Liver (tissue), 3 donors: Measurements from ENCODE around the gene HS3ST1.

Source experiments
- EGR1 ChIP-seq, 2 donors: IDR thresholded peaks; 2 replicates each; pipeline ENCODE4 v1.6.1; 2016 to 2018; ENCODE audit warnings: antibody characterized with exemption in 2 of 2, low read depth in 2 of 2
- FOXA1 ChIP-seq: IDR thresholded peaks from 2 replicates; pipeline ENCODE4 v1.6.1; 2016; ENCODE audit warnings: antibody characterized with exemption
- FOXA2 ChIP-seq: IDR thresholded peaks from 2 replicates; pipeline ENCODE4 v1.6.1; 2016; ENCODE audit warnings: antibody characterized with exemption
- GABPA ChIP-seq, 2 donors: IDR thresholded peaks in 1 of 2; conservative IDR thresholded peaks in 1 of 2; 2 replicates each; pipeline ENCODE4 v1.6.1; 2016; ENCODE audit warnings: antibody characterized with exemption in 2 of 2, mild to moderate bottlenecking in 1 of 2, moderate library complexity in 1 of 2
- JUND ChIP-seq, 2 donors: IDR thresholded peaks; 2 replicates each; pipeline ENCODE4 v1.6.1; 2016; ENCODE audit warnings: antibody characterized with exemption in 2 of 2
- RAD21 ChIP-seq, 2 donors: IDR thresholded peaks; 2 replicates each; pipeline ENCODE4 v1.6.1; 2016; ENCODE audit warnings: antibody characterized with exemption in 2 of 2, mild to moderate bottlenecking in 2 of 2
- SP1 ChIP-seq: IDR thresholded peaks from 2 replicates; pipeline ENCODE4 v1.6.1; 2018; ENCODE audit warnings: antibody characterized with exemption, mild to moderate bottlenecking
- TAF1 ChIP-seq: conservative IDR thresholded peaks from 2 replicates; pipeline ENCODE4 v1.6.1; 2016; ENCODE audit warnings: antibody characterized with exemption, mild to moderate bottlenecking
- YY1 ChIP-seq: IDR thresholded peaks from 2 replicates; pipeline ENCODE4 v1.6.1; 2016; ENCODE audit warnings: antibody characterized with exemption, mild to moderate bottlenecking
- TF ChIP-seq, protein P1 (sequence below): fragments of 150-350 bp; IDR thresholded peaks from 2 replicates; pipeline ENCODE4 v1.5.1; 2017; ENCODE audit warnings: improper control_type of control experiment, low read depth, low read length; ENCODE audit not compliant: missing input control
- TF ChIP-seq, protein P2 (sequence below): IDR thresholded peaks from 2 replicates; pipeline ENCODE4 v1.6.1; 2016; ENCODE audit warnings: antibody characterized with exemption
- TF ChIP-seq, protein P3 (sequence below): IDR thresholded peaks from 2 replicates; pipeline ENCODE4 v1.6.1; 2016; ENCODE audit warnings: antibody characterized with exemption
- TF ChIP-seq, protein P4 (sequence below): IDR thresholded peaks from 2 replicates; pipeline ENCODE4 v1.6.1; 2016; ENCODE audit warnings: antibody characterized with exemption, mild to moderate bottlenecking
- TF ChIP-seq, protein P5 (sequence below): IDR thresholded peaks from 2 replicates; pipeline ENCODE4 v1.6.1; 2016; ENCODE audit warnings: antibody characterized with exemption
- donor health status: healthy.
- donor health status: healthy.

DNA sequence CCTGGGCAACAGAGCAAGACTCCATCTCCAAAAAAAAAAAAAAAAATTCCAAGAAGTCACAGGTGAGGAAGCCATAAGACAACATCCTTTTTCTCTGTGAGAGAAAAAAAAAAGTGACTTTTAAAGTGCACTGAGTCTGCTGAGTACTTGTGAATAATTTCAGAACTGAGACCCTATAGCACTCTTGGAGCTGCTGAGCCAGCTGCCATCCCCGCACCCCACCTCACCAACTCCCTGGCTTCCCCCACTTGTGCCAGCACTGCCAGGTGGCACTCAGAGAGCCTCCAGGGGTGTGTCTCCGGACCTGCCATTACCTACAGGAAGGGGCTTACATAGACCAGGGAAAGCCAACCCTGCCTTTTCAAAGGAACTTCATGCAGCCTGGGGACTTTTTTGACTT lies 39.2 kb upstream of the HS3ST1 start:
- TF ChIP-seq, protein P1, sequence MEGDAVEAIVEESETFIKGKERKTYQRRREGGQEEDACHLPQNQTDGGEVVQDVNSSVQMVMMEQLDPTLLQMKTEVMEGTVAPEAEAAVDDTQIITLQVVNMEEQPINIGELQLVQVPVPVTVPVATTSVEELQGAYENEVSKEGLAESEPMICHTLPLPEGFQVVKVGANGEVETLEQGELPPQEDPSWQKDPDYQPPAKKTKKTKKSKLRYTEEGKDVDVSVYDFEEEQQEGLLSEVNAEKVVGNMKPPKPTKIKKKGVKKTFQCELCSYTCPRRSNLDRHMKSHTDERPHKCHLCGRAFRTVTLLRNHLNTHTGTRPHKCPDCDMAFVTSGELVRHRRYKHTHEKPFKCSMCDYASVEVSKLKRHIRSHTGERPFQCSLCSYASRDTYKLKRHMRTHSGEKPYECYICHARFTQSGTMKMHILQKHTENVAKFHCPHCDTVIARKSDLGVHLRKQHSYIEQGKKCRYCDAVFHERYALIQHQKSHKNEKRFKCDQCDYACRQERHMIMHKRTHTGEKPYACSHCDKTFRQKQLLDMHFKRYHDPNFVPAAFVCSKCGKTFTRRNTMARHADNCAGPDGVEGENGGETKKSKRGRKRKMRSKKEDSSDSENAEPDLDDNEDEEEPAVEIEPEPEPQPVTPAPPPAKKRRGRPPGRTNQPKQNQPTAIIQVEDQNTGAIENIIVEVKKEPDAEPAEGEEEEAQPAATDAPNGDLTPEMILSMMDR, result no peak
- TF ChIP-seq, protein P2, sequence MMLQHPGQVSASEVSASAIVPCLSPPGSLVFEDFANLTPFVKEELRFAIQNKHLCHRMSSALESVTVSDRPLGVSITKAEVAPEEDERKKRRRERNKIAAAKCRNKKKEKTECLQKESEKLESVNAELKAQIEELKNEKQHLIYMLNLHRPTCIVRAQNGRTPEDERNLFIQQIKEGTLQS, result no peak
- TF ChIP-seq RAD21 (IDR thresholded peaks at IDR 0.05) (no peak), SP1 (no peak), JUND (IDR thresholded peaks at IDR 0.05) (no peak), YY1 (no peak), TAF1 (no peak), GABPA (IDR thresholded peaks at IDR 0.05 in 1 of 2, conservative IDR thresholded peaks at IDR 0.05 in 1 of 2) (no peak), EGR1 (IDR thresholded peaks at IDR 0.05; ENCODE audit: low read depth in 2 of 2) (no peak), FOXA2 (no peak), FOXA1 (no peak)
- TF ChIP-seq, protein P3, sequence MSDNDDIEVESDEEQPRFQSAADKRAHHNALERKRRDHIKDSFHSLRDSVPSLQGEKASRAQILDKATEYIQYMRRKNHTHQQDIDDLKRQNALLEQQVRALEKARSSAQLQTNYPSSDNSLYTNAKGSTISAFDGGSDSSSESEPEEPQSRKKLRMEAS, result no peak
- TF ChIP-seq, protein P4, sequence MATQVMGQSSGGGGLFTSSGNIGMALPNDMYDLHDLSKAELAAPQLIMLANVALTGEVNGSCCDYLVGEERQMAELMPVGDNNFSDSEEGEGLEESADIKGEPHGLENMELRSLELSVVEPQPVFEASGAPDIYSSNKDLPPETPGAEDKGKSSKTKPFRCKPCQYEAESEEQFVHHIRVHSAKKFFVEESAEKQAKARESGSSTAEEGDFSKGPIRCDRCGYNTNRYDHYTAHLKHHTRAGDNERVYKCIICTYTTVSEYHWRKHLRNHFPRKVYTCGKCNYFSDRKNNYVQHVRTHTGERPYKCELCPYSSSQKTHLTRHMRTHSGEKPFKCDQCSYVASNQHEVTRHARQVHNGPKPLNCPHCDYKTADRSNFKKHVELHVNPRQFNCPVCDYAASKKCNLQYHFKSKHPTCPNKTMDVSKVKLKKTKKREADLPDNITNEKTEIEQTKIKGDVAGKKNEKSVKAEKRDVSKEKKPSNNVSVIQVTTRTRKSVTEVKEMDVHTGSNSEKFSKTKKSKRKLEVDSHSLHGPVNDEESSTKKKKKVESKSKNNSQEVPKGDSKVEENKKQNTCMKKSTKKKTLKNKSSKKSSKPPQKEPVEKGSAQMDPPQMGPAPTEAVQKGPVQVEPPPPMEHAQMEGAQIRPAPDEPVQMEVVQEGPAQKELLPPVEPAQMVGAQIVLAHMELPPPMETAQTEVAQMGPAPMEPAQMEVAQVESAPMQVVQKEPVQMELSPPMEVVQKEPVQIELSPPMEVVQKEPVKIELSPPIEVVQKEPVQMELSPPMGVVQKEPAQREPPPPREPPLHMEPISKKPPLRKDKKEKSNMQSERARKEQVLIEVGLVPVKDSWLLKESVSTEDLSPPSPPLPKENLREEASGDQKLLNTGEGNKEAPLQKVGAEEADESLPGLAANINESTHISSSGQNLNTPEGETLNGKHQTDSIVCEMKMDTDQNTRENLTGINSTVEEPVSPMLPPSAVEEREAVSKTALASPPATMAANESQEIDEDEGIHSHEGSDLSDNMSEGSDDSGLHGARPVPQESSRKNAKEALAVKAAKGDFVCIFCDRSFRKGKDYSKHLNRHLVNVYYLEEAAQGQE, result no peak
- TF ChIP-seq, protein P5, sequence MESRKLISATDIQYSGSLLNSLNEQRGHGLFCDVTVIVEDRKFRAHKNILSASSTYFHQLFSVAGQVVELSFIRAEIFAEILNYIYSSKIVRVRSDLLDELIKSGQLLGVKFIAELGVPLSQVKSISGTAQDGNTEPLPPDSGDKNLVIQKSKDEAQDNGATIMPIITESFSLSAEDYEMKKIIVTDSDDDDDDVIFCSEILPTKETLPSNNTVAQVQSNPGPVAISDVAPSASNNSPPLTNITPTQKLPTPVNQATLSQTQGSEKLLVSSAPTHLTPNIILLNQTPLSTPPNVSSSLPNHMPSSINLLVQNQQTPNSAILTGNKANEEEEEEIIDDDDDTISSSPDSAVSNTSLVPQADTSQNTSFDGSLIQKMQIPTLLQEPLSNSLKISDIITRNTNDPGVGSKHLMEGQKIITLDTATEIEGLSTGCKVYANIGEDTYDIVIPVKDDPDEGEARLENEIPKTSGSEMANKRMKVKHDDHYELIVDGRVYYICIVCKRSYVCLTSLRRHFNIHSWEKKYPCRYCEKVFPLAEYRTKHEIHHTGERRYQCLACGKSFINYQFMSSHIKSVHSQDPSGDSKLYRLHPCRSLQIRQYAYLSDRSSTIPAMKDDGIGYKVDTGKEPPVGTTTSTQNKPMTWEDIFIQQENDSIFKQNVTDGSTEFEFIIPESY, result no peak
